AG10803 (cell line): ENCODE results near the gene CALU.

ENCODE experiments used
- DNase-seq: peaks from one replicate; pipeline ENCODE4 v3.0.0; 2010; ENCODE audit warnings: low read depth
- H3K4me3 ChIP-seq: 2 replicates; pipeline ENCODE4 v1.5.1; 2011; ENCODE audit warnings: mild to moderate bottlenecking, low read length, control low read depth
- CTCF ChIP-seq: conservative IDR thresholded peaks from 2 replicates; pipeline ENCODE4 v1.5.1; 2011; ENCODE audit warnings: mild to moderate bottlenecking, low read length, control low read depth, inconsistent platforms

Gene CALU

GRCh38 chr7:128793181-128793547, 54.0 kb downstream of the CALU start:
- no peak overlapping the region for H3K4me3 ChIP-seq
- TF ChIP-seq CTCF, result no peak

GRCh38 chr7:128794020-128794419, 54.9 kb downstream of the CALU start:
- H3K4me3 ChIP-seq, result no peak overlapping the region
- no peak for DNase-seq
- no peak for TF ChIP-seq CTCF

More at GRCh38 chr7:128793181-128793547, 54.0 kb downstream of the CALU start:
- no peak for DNase-seq

- no peak overlapping the region for H3K4me3 ChIP-seq
- DNase-seq, result no peak
- TF ChIP-seq CTCF, result no peak
Measured at GRCh38 chr7:128794436-128794835, 55.3 kb downstream of the CALU start.

GRCh38 chr7:128795129-128795528, 56.0 kb downstream of the CALU start:
- no peak for DNase-seq
- H3K4me3 ChIP-seq, result no peak overlapping the region
- TF ChIP-seq CTCF, result no peak

GRCh38 chr7:128796327-128796726, 57.2 kb downstream of the CALU start:
- DNase-seq, result peak; percentile 73
- no peak for TF ChIP-seq CTCF
- H3K4me3 ChIP-seq, result no peak overlapping the region

- no peak for DNase-seq
- no peak for TF ChIP-seq CTCF
- no peak overlapping the region for H3K4me3 ChIP-seq
Measured at GRCh38 chr7:128799451-128799850, 60.3 kb downstream of the CALU start.

- no peak overlapping the region for H3K4me3 ChIP-seq
- no peak for TF ChIP-seq CTCF
- DNase-seq, result no peak
Measured at GRCh38 chr7:128800567-128800966, 61.4 kb downstream of the CALU start.
